H1 (cell line): ENCODE data around the gene SLC6A2. TPM values are rescaled to one million over a fixed set of nuclear protein-coding genes. Genes with fewer than 3 reads are reported as not detected.

Experiments used
- CTCF ChIA-PET: fragments of 300-600 bp; sonication (Branson Sonifier 250); formaldehyde crosslinking; loops from one replicate; lab custom pipeline; 2021; ENCODE audit not compliant: partially characterized antibody; lab: Charles Lee
- POLR2A ChIA-PET: fragments of 300-600 bp; sonication (Branson Sonifier 250); formaldehyde crosslinking; loops from one replicate; lab custom pipeline; 2021; ENCODE audit warnings: inconsistent platforms; ENCODE audit not compliant: partially characterized antibody; lab: Charles Lee
- DNase-seq, 2 experiments: peaks; one replicate each; pipeline versions ENCODE4 v3.0.0 to v3.0.0-alpha.2; 2010 to 2022; ENCODE audit warnings: low spot score in 2 of 2, low read depth in 1 of 2, mixed read lengths in 1 of 2
- FAIRE-seq: peaks from 2 replicates; lab custom pipeline; 2011; peaks lifted over from hg19 to GRCh38; lab: Jason Lieb, UNC
- H2AFZ ChIP-seq: 2 replicates; pipeline ENCODE4 v1.8.1; 2012; ENCODE audit warnings: low read length, inconsistent platforms
- H2AK5ac ChIP-seq: 2 replicates; pipeline ENCODE4 v1.6.1; 2013; ENCODE audit warnings: low read depth, low read length
- H2BK120ac ChIP-seq: replicated peaks from 2 replicates; pipeline ENCODE3; 2013; ENCODE audit warnings: low read depth, low read length, inconsistent platforms
- H2BK12ac ChIP-seq: 2 replicates; pipeline ENCODE4 v1.6.1; 2013; ENCODE audit warnings: low read depth, low read length
- H2BK15ac ChIP-seq: 2 replicates; pipeline ENCODE4 v1.6.1; 2013; ENCODE audit warnings: low read length
- H2BK20ac ChIP-seq: 2 replicates; pipeline ENCODE4 v1.6.1; 2013; ENCODE audit warnings: low read length
- H2BK5ac ChIP-seq: 2 replicates; pipeline ENCODE4 v1.6.1; 2013; ENCODE audit warnings: low read depth, low read length
- H3K14ac ChIP-seq: 2 replicates; pipeline ENCODE4 v1.6.1; 2013; ENCODE audit warnings: inconsistent platforms; ENCODE audit not compliant: insufficient read length
- H3K18ac ChIP-seq: 2 replicates; pipeline ENCODE4 v1.6.1; 2013; ENCODE audit warnings: low read length; ENCODE audit errors: extremely low read depth
- H3K23ac ChIP-seq: 2 replicates; pipeline ENCODE4 v1.6.1; 2013; ENCODE audit warnings: inconsistent platforms; ENCODE audit not compliant: insufficient read length
- H3K23me2 ChIP-seq: 2 replicates; pipeline ENCODE4 v1.6.1; 2013; ENCODE audit warnings: low read depth, low read length
- H3K27ac ChIP-seq: 2 replicates; pipeline ENCODE4 v1.6.1; 2011; ENCODE audit warnings: low read depth, low read length, inconsistent platforms
- H3K27me3 ChIP-seq, 4 experiments: replicated peaks in 1 of 4; 1 replicate in 1 of 4; 2 replicates in 3 of 4; pipeline versions ENCODE4 v1.6.1 to v1.8.1; 2011 to 2013; ENCODE audit warnings: low read length in 3 of 4, mild to moderate bottlenecking in 3 of 4, inconsistent platforms in 2 of 4, mixed read lengths in 2 of 4, moderate library complexity in 1 of 4; ENCODE audit not compliant: control insufficient read depth in 3 of 4, insufficient read depth in 3 of 4; ENCODE audit errors: extremely low read depth in 1 of 4
- H3K36me3 ChIP-seq, 4 experiments: 2 replicates each; pipeline versions ENCODE4 v1.6.1 to v1.8.1; 2011 to 2013; ENCODE audit warnings: mild to moderate bottlenecking in 4 of 4, low read length in 3 of 4, moderate library complexity in 2 of 4, control low read depth in 1 of 4, inconsistent platforms in 1 of 4; ENCODE audit not compliant: insufficient read depth in 4 of 4, control insufficient read depth in 2 of 4
- H3K4ac ChIP-seq: replicated peaks from 2 replicates; pipeline ENCODE3; 2013; ENCODE audit warnings: low read length, low read depth, mixed read lengths, inconsistent platforms; ENCODE audit not compliant: insufficient read length
- H3K4me1 ChIP-seq, 4 experiments: replicated peaks in 1 of 4; 1 replicate in 1 of 4; 2 replicates in 3 of 4; pipeline versions ENCODE4 v1.6.1 to v1.8.1; 2011 to 2013; ENCODE audit warnings: low read length in 3 of 4, inconsistent platforms in 2 of 4, mixed read lengths in 1 of 4; ENCODE audit not compliant: insufficient read depth in 4 of 4, control insufficient read depth in 3 of 4
- H3K4me2 ChIP-seq, 2 experiments: 2 replicates each; pipeline versions ENCODE4 v1.6.1 to v1.8.1; 2011 to 2013; ENCODE audit warnings: low read depth in 2 of 2, low read length in 2 of 2, control low read depth in 1 of 2, inconsistent platforms in 1 of 2, mild to moderate bottlenecking in 1 of 2; ENCODE audit not compliant: insufficient read depth in 1 of 2
- H3K4me3 ChIP-seq, 4 experiments: fragments of 200-600, 300-600 bp in 1 of 4; sonication (generic), shearing (Covaris generic), sonication (Bioruptor Twin) in 1 of 4; 2 replicates each; pipeline versions ENCODE4 v1.5.1 to v1.8.1; 2011 to 2016; ENCODE audit warnings: low read length in 4 of 4, low read depth in 3 of 4, control low read depth in 2 of 4, inconsistent platforms in 2 of 4, mild to moderate bottlenecking in 2 of 4, mixed read lengths in 1 of 4, moderate library complexity in 1 of 4; ENCODE audit not compliant: insufficient read depth in 2 of 4; ENCODE audit errors: extremely low read depth in 1 of 4
- H3K56ac ChIP-seq: replicated peaks from 2 replicates; pipeline ENCODE3; 2013; ENCODE audit warnings: low read depth, mild to moderate bottlenecking, mixed read lengths, low read length, inconsistent platforms; ENCODE audit not compliant: insufficient read length
- H3K79me1 ChIP-seq: 2 replicates; pipeline ENCODE4 v1.6.1; 2013; ENCODE audit warnings: low read depth, low read length, control low read depth
- H3K79me2 ChIP-seq, 2 experiments: 2 replicates each; pipeline versions ENCODE4 v1.6.1 to v1.8.1; 2012 to 2013; ENCODE audit warnings: low read length in 2 of 2, mild to moderate bottlenecking in 2 of 2, inconsistent platforms in 1 of 2; ENCODE audit not compliant: insufficient read depth in 2 of 2, control insufficient read depth in 1 of 2
- H3K9ac ChIP-seq, 4 experiments: replicated peaks in 1 of 4; 1 replicate in 1 of 4; 2 replicates in 3 of 4; pipeline versions ENCODE4 v1.6.1 to v1.8.1; 2011 to 2013; ENCODE audit warnings: low read depth in 3 of 4, low read length in 3 of 4, control low read depth in 2 of 4, mild to moderate bottlenecking in 2 of 4, moderate library complexity in 2 of 4, inconsistent platforms in 1 of 4; ENCODE audit errors: extremely low read depth in 1 of 4
- H3K9me3 ChIP-seq, 2 experiments: 2 replicates each; pipeline versions ENCODE4 v1.6.1 to v1.8.1; 2012 to 2013; ENCODE audit warnings: mild to moderate bottlenecking in 2 of 2, moderate library complexity in 2 of 2, control low read depth in 1 of 2, inconsistent platforms in 1 of 2, low read depth in 1 of 2, low read length in 1 of 2, mixed read lengths in 1 of 2; ENCODE audit not compliant: insufficient read depth in 2 of 2
- H4K20me1 ChIP-seq, 2 experiments: replicated peaks in 1 of 2; 2 replicates each; pipeline versions ENCODE3 to v1.8.1; 2011 to 2013; ENCODE audit warnings: inconsistent platforms in 2 of 2, low read length in 2 of 2, mild to moderate bottlenecking in 1 of 2; ENCODE audit not compliant: insufficient read depth in 2 of 2, control insufficient read depth in 1 of 2
- H4K5ac ChIP-seq: 2 replicates; pipeline ENCODE4 v1.6.1; 2013; ENCODE audit warnings: low read length, low read depth, mixed read lengths, inconsistent platforms; ENCODE audit not compliant: insufficient read length
- H4K8ac ChIP-seq: 2 replicates; pipeline ENCODE4 v1.8.0; 2013; ENCODE audit warnings: mild to moderate bottlenecking, moderate library complexity, low read length, inconsistent platforms; ENCODE audit not compliant: insufficient read depth; ENCODE audit errors: extremely low read depth
- H4K91ac ChIP-seq: replicated peaks from 2 replicates; pipeline ENCODE3; 2013; ENCODE audit warnings: low read length, mixed read lengths, inconsistent platforms; ENCODE audit not compliant: insufficient read length
- BACH1 ChIP-seq: IDR thresholded peaks from 2 replicates; pipeline ENCODE4 v1.6.1; 2012; ENCODE audit warnings: low read length, improper control_type of control experiment
- CHD2 ChIP-seq: IDR thresholded peaks from 2 replicates; pipeline ENCODE4 v1.6.1; 2012; ENCODE audit warnings: low read length, improper control_type of control experiment
- WGBS, 2 experiments: shearing (Covaris generic) in 1 of 2; methylation state at CpG; one replicate each; pipeline versions ENCODE4 v1.1.6 to v1.1.7; 2013 to 2015; ENCODE audit warnings: low lambda C conversion rate in 2 of 2, mixed read lengths in 2 of 2, inconsistent platforms in 1 of 2, low coverage in 1 of 2, missing lambda C conversion rate in 1 of 2; ENCODE audit not compliant: insufficient replicate concordance in 2 of 2, insufficient coverage in 1 of 2, insufficient read length in 1 of 2; ENCODE audit errors: extremely low coverage in 1 of 2, missing lambda C conversion rate in 1 of 2; 5-methylcytosine and 5-hydroxymethylcytosine counted together
- polyA plus RNA-seq, 7 experiments: library from polyadenylated mRNA; depleted of rRNA in 3 of 7; stranded (reverse) in 5 of 7; unstranded in 2 of 7; fragments of >200 nt in 5 of 7; fragments of 200-250 nt in 2 of 7; gene quantifications; 1 replicate in 5 of 7; 2 replicates in 1 of 7; 4 replicates in 1 of 7; pipeline versions ENCODE4 v1.2.1 to v1.2.3, GENCODE V29; 2011 to 2013; ENCODE audit warnings: missing spikeins in 2 of 7, mixed read lengths in 2 of 7
- total RNA-seq: library from RNA; stranded (reverse); fragmentation: NEBNext Ultra II Directional; extraction: Animal tissue kit (Norgen Biotek cat#: 25700); gene quantifications from 2 replicates; pipeline ENCODE4 v1.2.1, GENCODE V29; 2021

The SLC6A2 gene
- total and polyA plus RNA-seq, 2 of the 8 experiments (the other 6 are each of a cell fraction or from before 2014, with no cell fraction given), result 0.35 TPM; not detected in 1

- Histone ChIP-seq H2BK20ac (no peak overlapping the region), H2AK5ac (no peak overlapping the region), H3K4me1 (peaks cover 0 to 3% (median 0%) of the 10 kb centered on the region in 4 experiments; a peak in 2 of 7 replicates), H3K23me2 (peaks cover 4% of the 10 kb centered on the region; the same call in 1 of the 2 replicates), H4K20me1 (no peaks in the 10 kb centered on the region), H3K36me3 (no peaks in the 10 kb centered on the region; a peak in 1 of 8 replicates), H4K91ac (no peak overlapping the region), H3K9me3 (0 out of 4 replicates have a peak, but pooled peaks cover 0 to 4% of the 10 kb centered on the region in 2 experiments), H2BK12ac (no peak overlapping the region), H3K27me3 (no peaks in the 10 kb centered on the region; a peak in 1 of 7 replicates), H3K18ac (no peak overlapping the region), H4K5ac (no peak overlapping the region), H3K4me3 (no peak overlapping the region), H3K56ac (no peak overlapping the region), H2AFZ (no peak overlapping the region), H3K23ac (no peak overlapping the region), H3K4me2 (no peak overlapping the region), H2BK5ac (no peak overlapping the region), H3K79me1 (no peaks in the 10 kb centered on the region), H2BK15ac (no peak overlapping the region), H3K79me2 (no peaks in the 10 kb centered on the region), H2BK120ac (no peak overlapping the region), H4K8ac (no peak overlapping the region), H3K9ac (no peak overlapping the region), H3K14ac (no peak overlapping the region), H3K4ac (no peak overlapping the region), H3K27ac (no peak overlapping the region)
- DNase-seq (no peak), FAIRE-seq (no peak)
- ChIA-PET CTCF (interaction anchor here (1.6 kb wide), 1 partner anchor 16 kb away, joined by 5 read pairs; no protein-coding TSS in a partner anchor), POLR2A (no interaction called here)
- no peak for TF ChIP-seq BACH1
- TF ChIP-seq CHD2, result no peak
- WGBS, 2 experiments, result 93% methylated on average over 1 of the region's 1 CpG; no CpG with 5 or more reads in 1 of the 2 experiments
These were observed 30.2 kb downstream of the SLC6A2 start for GRCh38 chr16:55685973-55686372.
